HG02884 (cell line): ENCODE data around the gene SAMD4A.

Experiments used
- ATAC-seq: cut with Tn5 transposase; IDR thresholded peaks from one replicate; pipeline ENCODE4 v1.9.1; 2021; ENCODE audit warnings: mild to moderate bottlenecking, moderate library complexity; ENCODE audit not compliant: unreplicated experiment

The SAMD4A gene

DNA sequence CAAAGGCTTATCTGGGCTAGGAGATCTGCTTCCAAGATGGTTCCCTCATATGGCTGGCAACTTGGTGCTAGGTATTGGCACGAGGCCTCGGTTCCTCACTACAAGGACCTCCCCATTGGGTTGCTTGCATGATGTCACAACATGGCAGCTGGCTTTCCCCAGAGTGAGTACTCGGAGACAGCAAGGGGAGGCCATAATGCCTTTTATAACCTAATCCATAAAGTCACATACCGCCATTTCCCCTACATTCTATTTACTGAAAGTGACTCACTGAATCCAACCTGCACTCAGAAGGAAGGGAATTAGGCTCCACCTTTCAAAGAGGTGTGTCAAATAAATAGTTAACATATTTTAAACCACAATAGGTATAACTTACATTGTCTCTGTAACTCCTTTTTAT, 130.9 kb downstream of the SAMD4A start:
- ATAC-seq, result no peak

DNA sequence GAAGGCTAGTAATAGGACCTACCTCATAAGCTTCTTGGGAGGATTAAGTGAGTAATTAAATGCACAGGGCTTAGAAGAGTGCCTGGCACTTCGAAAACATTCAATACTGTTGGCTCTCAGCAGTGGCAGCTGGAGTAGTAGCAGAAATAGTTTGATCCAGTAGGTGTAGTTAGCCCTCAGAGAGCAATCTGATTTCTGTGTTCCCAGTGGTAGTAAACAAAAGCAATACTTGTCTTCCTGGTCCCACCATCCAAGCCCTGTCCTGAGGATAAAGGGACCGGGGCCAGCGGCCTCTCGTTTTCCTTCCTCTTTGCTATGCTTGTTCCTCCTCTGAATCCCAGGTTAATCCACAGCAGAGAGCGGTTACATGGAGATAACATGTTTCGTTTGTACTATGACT, 131.6 kb downstream of the SAMD4A start:
- no peak for ATAC-seq

GRCh38 chr14:54698966-54699530, 132.1 kb downstream of the SAMD4A start:
- no peak for ATAC-seq

- ATAC-seq, result no peak
Measured at GRCh38 chr14:54699735-54700134, 132.8 kb downstream of the SAMD4A start.

DNA sequence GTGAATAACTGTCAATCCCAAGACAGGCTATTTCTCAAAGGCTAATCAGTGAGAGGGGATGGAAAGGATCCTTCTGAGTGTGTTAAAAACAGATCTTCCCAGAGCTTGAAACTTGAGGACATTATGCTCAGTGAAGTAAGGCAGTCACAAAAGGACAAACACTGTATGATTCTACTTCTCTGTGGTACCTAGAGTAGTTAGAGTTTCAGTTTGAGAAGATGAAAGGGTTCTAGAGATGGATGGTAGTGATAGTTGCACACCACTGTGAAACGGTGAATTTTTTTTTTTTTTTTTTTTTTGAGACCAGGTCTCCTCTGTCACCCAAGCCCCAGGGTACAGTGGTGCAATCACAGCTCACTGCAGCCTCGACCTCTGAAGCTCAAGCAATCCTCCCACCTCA, 133.8 kb downstream of the SAMD4A start:
- ATAC-seq, result peak; percentile 59

GRCh38 chr14:54702014-54702491, 135.1 kb downstream of the SAMD4A start:
- no peak for ATAC-seq

DNA sequence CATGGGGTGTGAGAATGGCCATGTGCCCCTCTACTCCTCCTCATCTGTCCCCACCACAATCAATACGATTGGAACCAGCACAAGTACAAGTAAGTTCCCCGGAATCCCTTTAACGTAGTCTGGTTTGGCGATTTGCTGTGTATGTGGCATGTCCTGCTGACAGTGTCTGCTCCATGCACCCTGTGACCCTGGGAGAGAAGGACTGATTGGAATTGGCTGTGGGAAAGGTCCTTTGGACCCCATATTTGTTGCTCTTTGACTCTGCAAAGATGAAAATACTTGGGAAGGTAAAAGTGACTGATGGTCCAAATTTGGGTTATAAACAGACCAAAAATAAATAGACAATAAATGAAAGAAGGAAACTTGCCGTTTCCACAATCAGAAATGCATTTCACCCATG, 135.6 kb downstream of the SAMD4A start:
- no peak for ATAC-seq

DNA sequence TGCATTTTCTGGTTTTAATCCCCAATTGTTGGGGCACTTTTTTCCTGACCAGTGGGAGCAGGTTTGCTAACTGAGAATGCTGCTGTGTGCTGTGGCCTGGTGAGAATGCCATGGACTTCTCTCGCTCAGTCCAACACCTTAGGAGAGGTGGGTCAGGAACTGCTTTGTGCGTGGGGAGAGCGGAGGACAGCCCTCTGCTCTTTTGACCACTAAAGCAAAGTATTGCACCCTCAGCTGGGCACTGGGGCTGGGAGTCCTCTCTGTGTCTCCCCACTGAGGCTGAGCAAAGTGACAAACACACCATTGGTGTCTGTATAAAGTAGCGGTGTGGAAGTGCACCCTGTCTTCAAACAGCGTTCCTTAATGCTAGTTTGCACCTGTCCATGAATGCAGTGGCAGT, 136.2 kb downstream of the SAMD4A start:
- ATAC-seq, result no peak

- ATAC-seq, result no peak
Measured at GRCh38 chr14:54703724-54704123, 136.8 kb downstream of the SAMD4A start.

DNA sequence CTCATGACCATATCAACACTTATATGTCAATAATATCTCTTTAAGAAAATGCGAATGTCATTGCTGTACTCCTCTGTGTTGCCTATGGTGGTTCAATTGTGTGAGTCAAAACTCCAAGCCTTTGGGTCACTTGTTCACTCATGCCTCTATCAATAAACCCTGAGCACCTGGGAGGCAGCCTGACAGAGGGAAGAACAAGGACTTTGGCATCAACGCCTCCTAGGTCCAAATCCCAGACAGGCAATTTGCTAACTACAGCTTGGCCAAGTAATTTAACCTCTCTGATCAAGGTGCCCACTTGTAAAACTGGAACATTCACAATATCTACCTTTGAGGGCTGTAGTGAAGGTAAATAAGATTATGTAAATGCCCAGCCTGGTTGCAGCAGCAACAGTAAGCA, 137.8 kb downstream of the SAMD4A start:
- ATAC-seq, result no peak

DNA sequence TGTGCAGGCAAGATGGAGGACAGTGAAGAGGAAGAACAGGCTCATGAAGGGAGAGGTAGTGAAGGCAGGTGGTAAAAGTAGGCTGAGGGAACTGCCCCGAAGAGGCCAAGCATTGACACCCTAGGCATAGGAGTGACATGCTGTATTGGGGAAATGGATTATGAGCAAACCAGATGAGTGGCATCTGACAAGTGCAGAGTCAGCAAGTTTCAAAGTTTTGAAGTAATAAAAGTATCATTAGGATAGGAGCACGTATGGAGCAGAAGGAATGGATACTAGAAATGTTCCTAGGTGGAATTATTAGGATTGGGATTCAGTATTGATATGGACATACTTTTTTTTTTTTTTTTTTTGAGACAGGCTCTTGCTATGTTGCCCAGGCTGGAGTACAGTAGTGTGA, 139.8 kb downstream of the SAMD4A start:
- no peak for ATAC-seq

DNA sequence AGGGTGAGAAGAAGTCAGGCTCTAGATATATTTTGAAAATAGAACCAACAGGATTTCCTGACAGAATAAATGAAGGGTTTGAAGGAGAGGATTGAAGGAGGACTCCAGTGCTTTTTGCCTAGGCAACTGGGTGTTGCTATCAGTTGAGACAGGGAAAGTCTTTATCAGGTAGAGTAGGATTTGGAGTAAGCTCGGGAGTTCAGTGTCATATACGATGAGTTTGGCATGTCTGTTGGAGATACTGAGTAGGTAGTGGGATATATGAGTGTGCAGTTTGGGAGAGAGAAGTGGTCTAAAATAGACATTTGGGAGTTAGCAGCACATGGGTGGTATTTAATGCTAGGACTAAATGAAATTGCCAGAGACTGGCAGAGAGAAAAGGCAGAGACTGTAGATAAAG, 141.2 kb downstream of the SAMD4A start:
- no peak for ATAC-seq

- no peak for ATAC-seq
Measured at GRCh38 chr14:54708982-54709381, 142.1 kb downstream of the SAMD4A start.

GRCh38 chr14:54709444-54709843, 142.5 kb downstream of the SAMD4A start:
- peak; percentile 87 for ATAC-seq

- no peak for ATAC-seq
Measured at GRCh38 chr14:54709867-54710266, 142.9 kb downstream of the SAMD4A start.

GRCh38 chr14:54711312-54711711, 144.4 kb downstream of the SAMD4A start:
- no peak for ATAC-seq

GRCh38 chr14:54711812-54712464, 145.0 kb downstream of the SAMD4A start:
- no peak for ATAC-seq

- no peak for ATAC-seq
Measured at GRCh38 chr14:54712465-54713200, 145.7 kb downstream of the SAMD4A start.

GRCh38 chr14:54713379-54713778, 146.5 kb downstream of the SAMD4A start:
- ATAC-seq, result no peak

DNA sequence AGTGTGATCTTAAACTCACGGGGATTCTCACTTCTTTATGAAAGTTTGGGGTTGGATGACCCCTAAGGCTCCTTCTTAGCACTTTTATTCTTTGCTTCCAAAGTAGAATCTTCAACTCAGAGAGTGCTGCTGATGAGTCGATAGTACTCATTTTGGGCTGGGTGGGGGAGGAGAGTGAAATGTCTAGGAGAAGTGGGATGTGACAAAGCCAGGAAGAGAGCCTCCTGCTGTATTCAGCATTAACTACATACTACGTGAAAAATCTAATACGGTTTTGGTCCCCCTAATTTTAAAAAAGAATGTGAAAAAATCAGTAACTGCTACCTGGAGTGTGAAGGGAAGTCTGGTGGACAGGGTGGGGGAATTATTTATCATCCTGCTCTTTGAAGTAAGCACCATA, 148.3 kb downstream of the SAMD4A start:
- ATAC-seq, result no peak

- no peak for ATAC-seq
Measured at GRCh38 chr14:54715811-54716210, 148.9 kb downstream of the SAMD4A start.

DNA sequence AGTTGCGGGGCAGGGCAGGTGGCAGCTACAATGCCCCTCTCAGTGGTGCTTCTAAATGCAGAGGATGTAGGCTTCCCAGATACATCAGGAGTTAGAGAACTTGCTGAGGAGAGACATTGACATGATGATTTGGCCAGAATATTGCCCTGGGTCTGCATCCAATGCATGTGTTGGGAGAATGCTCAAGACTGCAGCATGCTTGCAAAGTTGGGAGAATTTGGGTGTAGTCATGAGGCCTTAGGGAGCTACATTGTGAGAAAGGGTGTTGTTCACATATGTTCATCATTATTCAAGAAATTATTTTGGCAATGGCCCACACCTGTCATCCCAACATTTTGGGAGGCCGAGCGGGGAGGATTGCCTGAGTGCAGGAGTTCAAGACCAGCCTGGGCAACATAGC, 149.9 kb downstream of the SAMD4A start:
- no peak for ATAC-seq
